Measurements from ENCODE around the gene PGBD2.
"Not testable (repeated sequence)": the region's sequence is repeated elsewhere in the genome, so short reads cannot be mapped to it uniquely, and the experiment has no call there.

PGBD2 gene

GRCh38 chr1:248889914-248890243 is 16.2 kb upstream of the PGBD2 start:
- DNase-seq = not testable (repeated sequence)

- no peak for DNase-seq
Measured at GRCh38 chr1:248890549-248891498, 15.2 kb upstream of the PGBD2 start.

DNA sequence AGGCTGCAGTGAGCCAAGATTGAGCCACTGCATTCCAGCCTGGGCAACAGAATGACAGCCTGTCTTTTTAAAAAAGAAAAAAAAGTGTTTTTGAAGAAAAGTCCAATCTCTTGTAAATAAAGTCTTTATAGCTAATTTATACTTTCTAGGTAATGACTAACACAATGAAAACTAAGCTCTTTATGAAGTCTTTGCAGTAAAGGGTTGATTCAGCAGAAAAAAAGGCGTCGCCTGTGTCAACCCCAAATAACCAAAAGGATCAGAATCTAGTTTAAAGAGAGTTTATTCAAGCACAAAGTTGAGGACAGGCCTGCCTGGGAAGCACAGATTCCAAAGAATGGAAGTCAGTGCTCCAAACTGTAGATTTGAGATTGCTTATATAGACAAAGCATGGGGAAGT is 14.3 kb upstream of the PGBD2 start:
- no peak for DNase-seq

- no peak for DNase-seq
Measured at GRCh38 chr1:248892590-248892989, 13.4 kb upstream of the PGBD2 start.

GRCh38 chr1:248894837-248895236 is 11.2 kb upstream of the PGBD2 start:
- no peak for DNase-seq

DNA sequence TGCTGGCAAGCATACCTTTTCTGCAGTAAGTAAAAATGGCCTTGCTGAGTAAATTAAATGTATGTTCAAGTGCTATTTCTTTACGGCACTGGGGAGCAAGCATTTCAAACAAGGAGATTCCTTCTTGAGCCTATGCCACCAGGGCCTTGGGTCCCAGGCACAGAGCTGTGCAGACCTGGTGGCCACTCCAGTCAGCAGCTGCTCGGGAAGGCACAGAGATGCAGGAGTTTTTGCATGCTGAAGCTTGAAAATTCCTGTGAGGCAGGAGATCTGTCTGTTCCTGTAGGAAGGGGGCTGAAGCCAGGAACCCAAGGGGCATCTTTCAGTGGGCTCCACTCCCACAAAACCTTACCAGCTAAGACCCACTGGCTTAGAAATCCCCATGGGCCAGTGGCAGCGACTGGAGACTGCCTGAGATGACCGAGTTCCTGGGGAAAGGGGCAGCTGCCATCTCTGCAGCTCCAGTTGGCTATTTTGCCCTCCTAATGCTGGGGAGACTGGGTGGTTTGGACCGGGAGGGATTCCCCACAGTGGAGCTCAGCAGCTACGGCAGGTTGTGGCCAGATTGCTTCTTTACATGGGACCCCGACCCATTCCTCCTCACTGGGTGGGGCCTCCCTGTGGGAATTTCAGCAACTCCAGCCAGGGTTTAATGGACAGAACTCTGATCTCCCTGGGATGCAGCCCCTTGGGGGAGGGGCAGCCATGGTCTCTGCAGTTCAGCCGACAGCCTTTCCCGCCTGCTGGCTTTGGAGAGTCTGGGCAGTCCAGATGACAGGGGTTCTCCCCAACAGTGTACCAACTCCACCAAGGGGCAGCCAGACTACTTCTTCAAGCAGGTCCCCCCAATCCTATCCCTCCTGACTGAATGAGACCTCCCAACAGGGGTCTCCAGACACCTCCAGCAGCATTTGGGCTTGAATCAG is 8.4 kb upstream of the PGBD2 start:
- no peak for DNase-seq

DNA sequence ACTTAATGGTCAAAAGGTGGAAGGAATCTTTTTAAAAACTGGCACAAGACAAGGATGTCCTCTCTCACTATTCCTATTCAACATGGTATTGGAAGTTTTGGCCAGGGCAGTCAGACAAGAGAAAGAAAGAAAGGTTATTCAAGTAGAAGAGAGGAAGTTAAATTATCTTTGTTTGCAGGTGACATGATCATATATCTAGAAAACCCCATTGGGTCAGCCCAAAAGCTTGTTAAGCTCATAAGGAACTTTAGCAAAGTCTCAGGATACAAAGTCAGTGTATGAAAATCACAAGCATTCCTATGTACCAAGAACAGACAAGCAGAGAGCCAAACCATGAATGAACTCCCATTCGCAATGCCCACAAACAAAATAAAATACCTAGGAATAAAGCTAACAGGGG is 5.4 kb upstream of the PGBD2 start:
- DNase-seq = no peak

DNA sequence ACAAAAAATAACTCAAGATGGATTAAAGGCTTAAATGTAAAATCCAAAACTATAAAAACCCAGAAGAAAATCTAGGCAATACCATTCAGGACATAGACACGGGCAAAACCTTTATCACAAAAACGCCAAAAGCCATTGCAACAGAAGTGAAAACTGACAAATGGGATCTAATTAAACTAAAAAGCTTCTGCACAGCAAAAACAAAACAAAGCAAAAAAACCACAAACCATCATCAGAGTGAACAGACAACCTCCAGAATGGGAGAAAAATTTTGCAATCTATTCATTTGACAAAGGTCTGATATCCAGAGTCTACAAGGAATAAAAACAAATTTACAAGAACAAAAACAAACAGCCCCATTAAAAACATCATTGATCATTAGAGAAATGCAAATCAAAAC is 4.5 kb upstream of the PGBD2 start:
- DNase-seq = no peak

- no peak for DNase-seq
Measured at GRCh38 chr1:248904437-248905216, 1.4 kb upstream of the PGBD2 start.

GRCh38 chr1:248905662-248906008 is 400 bp upstream of the PGBD2 start:
- no peak for DNase-seq

DNA sequence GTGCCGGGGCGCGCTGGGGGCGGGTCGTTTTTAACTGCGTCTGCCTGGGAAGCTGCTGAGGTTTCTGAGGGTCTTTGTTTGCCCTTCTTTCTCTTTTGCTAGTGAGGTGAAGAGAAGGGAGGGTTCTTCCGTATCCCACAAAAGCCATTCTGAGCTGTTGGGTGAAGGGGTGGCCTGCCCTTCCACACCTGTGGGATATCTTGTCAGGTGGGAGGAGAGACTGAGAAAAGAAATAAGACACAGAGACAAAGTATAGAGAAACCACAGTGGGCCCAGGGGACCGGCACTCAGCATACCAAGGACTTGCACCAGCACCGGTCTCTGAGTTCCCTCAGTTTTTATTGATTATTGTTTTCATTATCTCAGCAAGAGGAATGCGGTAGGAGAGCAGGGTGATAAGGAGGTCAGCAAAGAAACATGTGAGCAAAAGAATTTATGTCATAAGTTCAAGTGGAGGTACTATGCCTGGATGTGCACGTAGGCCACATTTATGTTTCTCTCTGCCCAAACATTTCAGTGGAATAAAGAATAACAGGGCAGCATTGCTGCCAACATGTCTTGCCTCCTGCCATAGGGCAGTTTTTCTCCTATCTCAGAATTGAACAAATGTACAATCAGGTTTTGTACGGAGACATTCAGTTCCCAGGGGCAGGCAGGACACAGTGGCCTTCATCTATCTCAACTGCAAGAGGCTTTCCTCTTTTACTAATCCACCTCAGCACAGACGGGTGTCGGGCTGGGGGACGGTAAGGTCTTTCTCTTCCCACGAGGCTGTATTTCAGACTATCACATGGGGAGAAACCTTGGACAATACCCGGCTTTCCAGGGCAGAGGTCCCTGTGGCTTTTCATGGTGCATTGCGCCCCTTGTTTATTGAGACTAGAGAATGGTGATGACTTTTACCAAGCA is 972 bp downstream of the PGBD2 start:
- no peak for DNase-seq

- DNase-seq = no peak
Measured at GRCh38 chr1:248910761-248911160, 4.7 kb downstream of the PGBD2 start.

DNA sequence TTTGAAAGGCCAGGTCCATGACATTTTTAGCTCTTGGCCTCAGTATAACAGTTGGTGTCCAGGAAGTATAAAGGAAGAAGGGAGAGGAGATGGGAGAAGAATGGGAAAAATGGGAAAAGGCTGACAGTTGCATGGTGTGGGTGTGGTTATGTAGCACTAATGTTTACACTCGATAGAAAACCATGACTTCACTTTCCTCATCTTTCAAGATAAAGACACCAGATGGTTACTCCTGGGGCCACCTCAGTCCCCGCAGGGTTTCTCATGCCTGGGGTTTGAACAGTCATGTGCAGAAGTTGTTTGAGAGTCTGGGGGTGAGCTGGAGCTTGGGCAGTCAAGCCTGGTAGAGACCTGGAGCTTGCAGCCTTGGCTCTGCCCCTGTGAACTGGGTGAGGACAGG is 7.9 kb downstream of the PGBD2 start:
- no peak for DNase-seq

- no peak for DNase-seq
Measured at GRCh38 chr1:248914796-248915381, 8.9 kb downstream of the PGBD2 start.

DNA sequence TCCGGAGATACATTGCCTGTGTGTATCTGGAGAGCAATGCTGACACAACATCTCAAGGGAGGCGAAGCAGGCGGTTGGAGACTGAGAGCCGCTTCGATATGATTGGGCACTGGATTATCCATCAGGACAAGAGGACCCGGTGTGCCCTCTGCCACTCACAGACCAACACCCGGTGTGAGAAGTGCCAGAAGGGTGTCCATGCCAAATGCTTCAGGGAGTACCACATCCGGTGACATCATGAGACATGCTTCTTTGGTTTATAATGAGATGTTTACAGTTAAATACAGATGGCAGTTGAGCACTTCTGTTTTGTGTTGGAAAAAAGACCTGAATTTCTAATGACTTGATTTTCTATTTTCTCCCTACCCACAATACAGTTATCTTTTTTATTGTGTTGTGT is 12.1 kb downstream of the PGBD2 start:
- DNase-seq = peak; percentile 15 to 63

- no peak for DNase-seq
Measured at GRCh38 chr1:248923352-248924338, 17.6 kb downstream of the PGBD2 start.

- DNase-seq = peak; percentile 19 to 64
Measured at GRCh38 chr1:248924696-248925532, 18.9 kb downstream of the PGBD2 start.

GRCh38 chr1:248925859-248926258 is 19.8 kb downstream of the PGBD2 start:
- DNase-seq = not testable (repeated sequence)
